Keratinocyte (primary cell): ENCODE results near the gene SATB2. TPM values are rescaled to one million over a fixed set of nuclear protein-coding genes. Genes with fewer than 3 reads are reported as not detected.

Source experiments
- DNase-seq: peaks from one replicate; pipeline ENCODE4 v3.0.0-alpha.2; 2011; ENCODE audit warnings: low read depth, missing footprints, low spot score
- FAIRE-seq: peaks from 2 replicates; lab custom pipeline; 2011; peaks lifted over from hg19 to GRCh38; lab: Jason Lieb, UNC
- H2AFZ ChIP-seq: 2 replicates; pipeline ENCODE4 v1.6.0; 2012; ENCODE audit warnings: low read length, control low read depth, inconsistent platforms; ENCODE audit not compliant: control insufficient read depth
- H3K27ac ChIP-seq: 2 replicates; pipeline ENCODE4 v1.5.1; 2011; ENCODE audit warnings: low read length; ENCODE audit not compliant: control insufficient read depth, insufficient read depth
- H3K27me3 ChIP-seq: 3 replicates; pipeline ENCODE4 v1.6.0; 2011; ENCODE audit warnings: low read length; ENCODE audit not compliant: control insufficient read depth, insufficient read depth; ENCODE audit errors: extremely low read depth
- H3K36me3 ChIP-seq, 2 experiments: 2 replicates in 1 of 2; 3 replicates in 1 of 2; pipeline ENCODE4 v1.5.1; 2011; ENCODE audit warnings: low read length in 2 of 2, mild to moderate bottlenecking in 1 of 2; ENCODE audit not compliant: control insufficient read depth in 2 of 2, insufficient read depth in 2 of 2; ENCODE audit errors: extremely low read depth in 1 of 2
- H3K4me1 ChIP-seq: 3 replicates; pipeline ENCODE4 v1.5.1; 2011; ENCODE audit warnings: low read length; ENCODE audit not compliant: control insufficient read depth, insufficient read depth; ENCODE audit errors: extremely low read depth
- H3K4me2 ChIP-seq: 3 replicates; pipeline ENCODE4 v1.6.0; 2011; ENCODE audit warnings: low read depth, low read length; ENCODE audit not compliant: control insufficient read depth, insufficient read depth; ENCODE audit errors: extremely low read depth
- H3K4me3 ChIP-seq, 3 experiments: fragments of 200-600 bp in 1 of 3; sonication (generic) in 1 of 3; 2 replicates in 2 of 3; 3 replicates in 1 of 3; pipeline ENCODE4 v1.5.1; 2011 to 2016; ENCODE audit warnings: low read length in 3 of 3, mild to moderate bottlenecking in 3 of 3, control low read depth in 2 of 3, inconsistent platforms in 1 of 3, low read depth in 1 of 3, mixed read lengths in 1 of 3, mixed run types in 1 of 3, moderate library complexity in 1 of 3; ENCODE audit not compliant: control insufficient read depth in 2 of 3, insufficient read depth in 2 of 3; ENCODE audit errors: extremely low read depth in 1 of 3
- H3K79me2 ChIP-seq: 2 replicates; pipeline ENCODE4 v1.6.0; 2012; ENCODE audit warnings: low read length; ENCODE audit not compliant: control insufficient read depth, insufficient read depth
- H3K9ac ChIP-seq: 3 replicates; pipeline ENCODE4 v1.6.0; 2011; ENCODE audit warnings: low read length; ENCODE audit not compliant: control insufficient read depth, insufficient read depth; ENCODE audit errors: extremely low read depth
- H3K9me1 ChIP-seq: 3 replicates; pipeline ENCODE4 v1.6.0; 2011; ENCODE audit warnings: low read length; ENCODE audit not compliant: control insufficient read depth, insufficient read depth; ENCODE audit errors: extremely low read depth
- H3K9me3 ChIP-seq: 2 replicates; pipeline ENCODE4 v1.5.1; 2012; ENCODE audit warnings: low read depth, low read length; ENCODE audit not compliant: control insufficient read depth
- H4K20me1 ChIP-seq: 3 replicates; pipeline ENCODE4 v1.6.0; 2011; ENCODE audit warnings: low read length; ENCODE audit not compliant: control insufficient read depth, insufficient read depth; ENCODE audit errors: extremely low read depth
- EZH2 ChIP-seq: IDR thresholded peaks from one replicate; pipeline ENCODE4 v1.6.1; 2012; ENCODE audit warnings: inconsistent platforms, mild to moderate bottlenecking, low read length, moderate library complexity
- dilution Hi-C: fragments of 300-500 bp; cut with MboI; formaldehyde crosslinking; loops from one replicate; pipeline ENCODE4 v1.7.0; 2020; ENCODE audit warnings: low sequenced_read_pairs; ENCODE audit not compliant: extremely low pct_ligation_motif_present
- polyA plus RNA-seq, 5 experiments: library from polyadenylated mRNA; depleted of rRNA in 3 of 5; stranded (reverse) in 3 of 5; stranded (forward) in 1 of 5; unstranded in 1 of 5; fragments of >200 nt; gene quantifications; 1 replicate in 1 of 5; 2 replicates in 3 of 5; 3 replicates in 1 of 5; pipeline versions ENCODE4 v1.2.1 to v1.2.3, GENCODE V29; 2011 to 2012; ENCODE audit warnings: missing spikeins in 2 of 5, low read depth in 1 of 5, low replicate concordance in 1 of 5
- TF ChIP-seq, protein P1 (sequence below), 3 experiments: IDR thresholded peaks in 1 of 3; conservative IDR thresholded peaks in 1 of 3; optimal IDR thresholded peaks in 1 of 3; 2 replicates in 2 of 3; 3 replicates in 1 of 3; pipeline versions ENCODE3 to v1.5.1; 2011; ENCODE audit warnings: low read length in 3 of 3, mild to moderate bottlenecking in 3 of 3, moderate library complexity in 2 of 3, control low read depth in 1 of 3, inconsistent platforms in 1 of 3; ENCODE audit not compliant: insufficient read depth in 2 of 3; ENCODE audit errors: extremely low read depth in 1 of 3

SATB2 gene
- polyA plus RNA-seq, 1 donor (not counting 4 experiments of a cell fraction or from before 2014, with no cell fraction given), result 1.4 TPM

DNA sequence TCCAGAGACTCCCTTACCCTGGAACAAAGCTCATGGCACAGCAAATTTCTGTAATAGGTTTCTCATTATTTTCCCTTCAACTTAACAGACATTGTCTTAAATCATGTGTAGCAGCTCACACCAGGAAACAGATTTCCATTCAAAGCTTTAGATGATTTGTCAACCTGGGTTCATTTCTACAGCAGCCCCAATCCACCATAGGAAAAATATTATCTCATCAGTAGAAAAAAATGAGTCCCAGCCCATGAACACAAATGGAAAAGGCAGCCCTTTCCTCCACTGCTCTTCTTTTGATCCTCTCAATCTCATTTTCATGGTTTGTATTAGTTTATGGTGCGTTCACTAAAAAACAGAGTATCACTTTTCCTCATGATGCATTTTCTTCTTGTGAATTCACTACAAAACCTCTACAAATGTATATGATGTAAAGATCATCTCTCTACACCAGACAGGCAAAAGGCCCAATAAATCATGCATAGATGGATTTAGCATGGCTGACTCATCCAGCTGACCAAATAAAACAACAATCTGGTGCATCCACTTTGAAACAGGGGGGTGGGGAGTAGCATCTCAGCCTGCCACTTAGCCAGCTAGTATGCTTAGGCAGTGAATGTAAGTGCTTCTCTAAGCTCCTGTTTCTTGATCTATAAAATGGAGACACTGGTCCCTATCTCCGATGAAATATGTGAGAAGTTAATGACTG, 78.6 kb downstream of the SATB2 start:
- Histone ChIP-seq H3K9me3 (no peaks in the 10 kb centered on the region), H3K79me2 (no peaks in the 10 kb centered on the region), H3K9ac (no peak overlapping the region), H3K36me3 (no peaks in the 10 kb centered on the region), H3K4me3 (no peak overlapping the region), H3K9me1 (no peaks in the 10 kb centered on the region), H3K27ac (no peak overlapping the region), H2AFZ (no peak overlapping the region), H3K27me3 (no peaks in the 10 kb centered on the region), H4K20me1 (no peaks in the 10 kb centered on the region), H3K4me2 (no peak overlapping the region), H3K4me1 (no peaks in the 10 kb centered on the region)
- dilution Hi-C loops, result no loop called here
- TF ChIP-seq EZH2, result no peak
- TF ChIP-seq, protein P1, sequence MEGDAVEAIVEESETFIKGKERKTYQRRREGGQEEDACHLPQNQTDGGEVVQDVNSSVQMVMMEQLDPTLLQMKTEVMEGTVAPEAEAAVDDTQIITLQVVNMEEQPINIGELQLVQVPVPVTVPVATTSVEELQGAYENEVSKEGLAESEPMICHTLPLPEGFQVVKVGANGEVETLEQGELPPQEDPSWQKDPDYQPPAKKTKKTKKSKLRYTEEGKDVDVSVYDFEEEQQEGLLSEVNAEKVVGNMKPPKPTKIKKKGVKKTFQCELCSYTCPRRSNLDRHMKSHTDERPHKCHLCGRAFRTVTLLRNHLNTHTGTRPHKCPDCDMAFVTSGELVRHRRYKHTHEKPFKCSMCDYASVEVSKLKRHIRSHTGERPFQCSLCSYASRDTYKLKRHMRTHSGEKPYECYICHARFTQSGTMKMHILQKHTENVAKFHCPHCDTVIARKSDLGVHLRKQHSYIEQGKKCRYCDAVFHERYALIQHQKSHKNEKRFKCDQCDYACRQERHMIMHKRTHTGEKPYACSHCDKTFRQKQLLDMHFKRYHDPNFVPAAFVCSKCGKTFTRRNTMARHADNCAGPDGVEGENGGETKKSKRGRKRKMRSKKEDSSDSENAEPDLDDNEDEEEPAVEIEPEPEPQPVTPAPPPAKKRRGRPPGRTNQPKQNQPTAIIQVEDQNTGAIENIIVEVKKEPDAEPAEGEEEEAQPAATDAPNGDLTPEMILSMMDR (optimal IDR thresholded peaks at IDR 0.05 in 1 of 3, IDR thresholded peaks at IDR 0.05 in 1 of 3, conservative IDR thresholded peaks at IDR 0.05 in 1 of 3; ENCODE audit: extremely low read depth in 1 of 3, insufficient read depth in 2 of 3, low read length in 3 of 3), result no peak
- DNase-seq, result no peak
- no peak for FAIRE-seq

DNA sequence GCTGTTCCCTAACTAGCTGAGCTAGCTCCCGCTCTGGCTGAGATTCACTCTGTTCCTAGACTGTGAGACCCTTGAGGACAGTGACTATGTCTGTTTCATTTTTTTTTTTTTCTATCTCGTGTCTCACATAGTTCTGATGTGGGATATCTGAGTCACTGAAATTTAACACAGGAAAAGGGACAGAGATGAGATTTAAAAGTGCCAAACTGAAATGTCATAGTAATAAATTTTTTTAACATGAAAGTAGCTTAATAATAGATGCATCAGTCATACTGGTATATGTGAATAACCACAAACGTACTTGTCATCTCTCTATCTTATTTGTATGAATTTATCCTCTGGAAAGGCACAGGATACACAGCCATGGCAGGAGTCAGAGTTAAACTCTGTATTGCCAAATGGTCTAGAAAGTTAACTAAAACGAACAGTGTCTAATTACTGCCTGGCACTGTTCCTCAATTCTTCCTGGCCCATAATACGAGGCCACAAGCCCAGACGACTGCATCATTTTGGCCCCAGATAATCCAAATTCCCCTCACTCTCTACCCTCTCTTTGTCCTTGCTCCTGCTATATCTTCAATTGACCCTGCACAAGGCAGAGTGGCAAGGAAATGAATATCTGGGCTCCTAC, 87.5 kb downstream of the SATB2 start:
- H3K27me3 ChIP-seq, result no peaks in the 10 kb centered on the region
- H3K9ac ChIP-seq, result no peak overlapping the region
- no peak overlapping the region for H3K4me3 ChIP-seq
- TF ChIP-seq EZH2, result no peak
- TF ChIP-seq, protein P1 (optimal IDR thresholded peaks at IDR 0.05 in 1 of 3, IDR thresholded peaks at IDR 0.05 in 1 of 3, conservative IDR thresholded peaks at IDR 0.05 in 1 of 3; ENCODE audit: extremely low read depth in 1 of 3, insufficient read depth in 2 of 3, low read length in 3 of 3), result no peak
- no peaks in the 10 kb centered on the region for H4K20me1 ChIP-seq
- H3K36me3 ChIP-seq, result no peaks in the 10 kb centered on the region
- dilution Hi-C loops, result no loop called here
- H3K4me2 ChIP-seq, result no peak overlapping the region
- no peak overlapping the region for H3K27ac ChIP-seq
- DNase-seq (no peak), FAIRE-seq (no peak)
- no peaks in the 10 kb centered on the region for H3K79me2 ChIP-seq
- H3K9me1 ChIP-seq, result no peaks in the 10 kb centered on the region
- no peaks in the 10 kb centered on the region for H3K9me3 ChIP-seq
- H2AFZ ChIP-seq, result no peak overlapping the region
- H3K4me1 ChIP-seq, result no peaks in the 10 kb centered on the region
